ENCODE measurements around the gene FRAT2.

Gene FRAT2

GRCh38 chr10:97323501-97323900, 11.0 kb downstream of the FRAT2 start:
- no peak for DNase-seq

GRCh38 chr10:97321804-97322190, 12.7 kb downstream of the FRAT2 start:
- no peak for DNase-seq

- peak in 1 of 4 experiments; percentile 10 for DNase-seq
Observed at GRCh38 chr10:97321032-97321803, 13.3 kb downstream of the FRAT2 start.

- peak in 2 of 4 experiments; percentile 11 to 28 for DNase-seq
Observed at GRCh38 chr10:97320480-97321031, 14.0 kb downstream of the FRAT2 start.

- peak; percentile 27 to 59 (median 48) for DNase-seq
Observed at GRCh38 chr10:97319671-97320479, 14.7 kb downstream of the FRAT2 start.

- peak; percentile 66 to 88 (median 81) for DNase-seq
Observed at GRCh38 chr10:97318772-97319651, 15.5 kb downstream of the FRAT2 start, which contains the start of gene FRAT1. FRAT1 (plus strand) TSS chr10:97319271; CDS start chr10:97319454, 183 bp downstream.

GRCh38 chr10:97314671-97315070, 19.9 kb downstream of the FRAT2 start:
- DNase-seq = no peak

GRCh38 chr10:97312897-97313296, 21.6 kb downstream of the FRAT2 start:
- DNase-seq = no peak

GRCh38 chr10:97311111-97311626, 23.4 kb downstream of the FRAT2 start:
- DNase-seq = no peak

- DNase-seq = no peak
Observed at GRCh38 chr10:97307866-97308780, 26.4 kb downstream of the FRAT2 start.

GRCh38 chr10:97307441-97307840, 27.1 kb downstream of the FRAT2 start:
- no peak for DNase-seq

- DNase-seq = no peak
Observed at GRCh38 chr10:97302088-97302791, 32.3 kb downstream of the FRAT2 start.

GRCh38 chr10:97300980-97301379, 33.5 kb downstream of the FRAT2 start:
- no peak for DNase-seq

GRCh38 chr10:97298223-97298571, 36.3 kb downstream of the FRAT2 start:
- DNase-seq = no peak

- no peak for DNase-seq
Observed at GRCh38 chr10:97297556-97298222, 36.8 kb downstream of the FRAT2 start.

- DNase-seq = no peak
Observed at GRCh38 chr10:97292862-97293198, 41.7 kb downstream of the FRAT2 start.

GRCh38 chr10:97292097-97292861, 42.2 kb downstream of the FRAT2 start, which contains the start of gene ARHGAP19:
ARHGAP19 (minus strand) TSS chr10:97292637; CDS start chr10:97292627, 10 bp downstream.
- DNase-seq = peak; percentile 57 to 85 (median 72)

GRCh38 chr10:97291357-97292096, 43.0 kb downstream of the FRAT2 start:
- no peak for DNase-seq
